GM12892 (cell line): ENCODE data around the gene TUT7.

Experiments used
- POLR2A ChIP-seq: IDR thresholded peaks from 2 replicates; pipeline ENCODE4 v1.6.1; 2011; ENCODE audit warnings: low read depth, low read length, control low read depth
- POLR2AphosphoS5 ChIP-seq: IDR thresholded peaks from 2 replicates; pipeline ENCODE4 v1.6.1; 2011; ENCODE audit warnings: low read depth, low read length, control low read depth
- TAF1 ChIP-seq: IDR thresholded peaks from 2 replicates; pipeline ENCODE4 v1.6.1; 2011; ENCODE audit warnings: low read depth, mild to moderate bottlenecking, control low read depth, low read length, borderline replicate concordance

- TF ChIP-seq POLR2A (no peak), TAF1 (no peak), POLR2AphosphoS5 (no peak)
These were observed 112.1 kb downstream of the TUT7 start for GRCh38 chr9:86242071-86242470.
